Measurements from ENCODE around the gene CELF4.

Gene CELF4

GRCh38 chr18:37598966-37599896 is 33.6 kb upstream of the CELF4 start:
- Histone ChIP-seq H3K9ac (ENCODE audit: insufficient read length) (no peak overlapping the region), H3K27ac (no peak overlapping the region), H3K9me3 (ENCODE audit: low read depth, low read length) (no peaks in the 10 kb centered on the region), H3K36me3 (ENCODE audit: insufficient read depth, low read length) (no peaks in the 10 kb centered on the region), H3K4me3 (no peak overlapping the region)
- TF ChIP-seq POLR2AphosphoS5 (IDR thresholded peaks at IDR 0.05; ENCODE audit: borderline replicate concordance, low read depth, low read length): no peak
- no peak for TF ChIP-seq EZH2 (IDR thresholded peaks at IDR 0.05)
- TF ChIP-seq FOXP2 (optimal IDR thresholded peaks at IDR 0.05; ENCODE audit: control extremely low read depth, extremely low read length, insufficient read depth): no peak
- no peak for DNase-seq (ENCODE audit: low read depth, low spot score)

- TF ChIP-seq EZH2 (IDR thresholded peaks at IDR 0.05) (no peak), FOXP2 (optimal IDR thresholded peaks at IDR 0.05; ENCODE audit: control extremely low read depth, extremely low read length, insufficient read depth) (no peak), POLR2AphosphoS5 (IDR thresholded peaks at IDR 0.05; ENCODE audit: borderline replicate concordance, low read depth, low read length) (no peak)
- H3K9ac ChIP-seq (ENCODE audit: insufficient read length): no peak overlapping the region
Observed at GRCh38 chr18:37598396-37598795, 32.8 kb upstream of the CELF4 start.

GRCh38 chr18:37590346-37590745 is 24.7 kb upstream of the CELF4 start:
- H3K27ac ChIP-seq: no peak overlapping the region
- TF ChIP-seq FOXP2 (optimal IDR thresholded peaks at IDR 0.05; ENCODE audit: control extremely low read depth, extremely low read length, insufficient read depth): no peak
- TF ChIP-seq EZH2 (IDR thresholded peaks at IDR 0.05): no peak
- TF ChIP-seq POLR2AphosphoS5 (IDR thresholded peaks at IDR 0.05; ENCODE audit: borderline replicate concordance, low read depth, low read length): no peak
- no peak overlapping the region for H3K4me3 ChIP-seq
- no peaks in the 10 kb centered on the region for H3K36me3 ChIP-seq (ENCODE audit: insufficient read depth, low read length)
- no peak for DNase-seq (ENCODE audit: low read depth, low spot score)
- no peak overlapping the region for H3K9ac ChIP-seq (ENCODE audit: insufficient read length)
- no peaks in the 10 kb centered on the region for H3K9me3 ChIP-seq (ENCODE audit: low read depth, low read length)

More at GRCh38 chr18:37598396-37598795, 32.8 kb upstream of the CELF4 start:
- no peak overlapping the region for H3K27ac ChIP-seq
- no peak overlapping the region for H3K4me3 ChIP-seq
- no peak for DNase-seq (ENCODE audit: low read depth, low spot score)
- no peaks in the 10 kb centered on the region for H3K36me3 ChIP-seq (ENCODE audit: insufficient read depth, low read length)
- H3K9me3 ChIP-seq (ENCODE audit: low read depth, low read length): no peaks in the 10 kb centered on the region

- Histone ChIP-seq H3K27ac (no peak overlapping the region), H3K9me3 (ENCODE audit: low read depth, low read length) (no peaks in the 10 kb centered on the region), H3K4me3 (no peak overlapping the region), H3K9ac (ENCODE audit: insufficient read length) (no peak overlapping the region), H3K36me3 (ENCODE audit: insufficient read depth, low read length) (no peaks in the 10 kb centered on the region)
- TF ChIP-seq FOXP2 (optimal IDR thresholded peaks at IDR 0.05; ENCODE audit: control extremely low read depth, extremely low read length, insufficient read depth): no peak
- no peak for TF ChIP-seq EZH2 (IDR thresholded peaks at IDR 0.05)
- no peak for TF ChIP-seq POLR2AphosphoS5 (IDR thresholded peaks at IDR 0.05; ENCODE audit: borderline replicate concordance, low read depth, low read length)
- no peak for DNase-seq (ENCODE audit: low read depth, low spot score)
Observed at GRCh38 chr18:37588289-37588688, 22.7 kb upstream of the CELF4 start.

GRCh38 chr18:37586656-37587225 is 21.1 kb upstream of the CELF4 start:
- no peak for DNase-seq (ENCODE audit: low read depth, low spot score)
- H3K36me3 ChIP-seq (ENCODE audit: insufficient read depth, low read length): no peaks in the 10 kb centered on the region
- no peak overlapping the region for H3K4me3 ChIP-seq
- H3K9me3 ChIP-seq (ENCODE audit: low read depth, low read length): no peaks in the 10 kb centered on the region
- TF ChIP-seq EZH2 (IDR thresholded peaks at IDR 0.05): no peak
- no peak for TF ChIP-seq POLR2AphosphoS5 (IDR thresholded peaks at IDR 0.05; ENCODE audit: borderline replicate concordance, low read depth, low read length)
- no peak for TF ChIP-seq FOXP2 (optimal IDR thresholded peaks at IDR 0.05; ENCODE audit: control extremely low read depth, extremely low read length, insufficient read depth)
- H3K27ac ChIP-seq: no peak overlapping the region
- no peak overlapping the region for H3K9ac ChIP-seq (ENCODE audit: insufficient read length)

- Histone ChIP-seq H3K9ac (ENCODE audit: insufficient read length) (no peak overlapping the region), H3K36me3 (ENCODE audit: insufficient read depth, low read length) (no peaks in the 10 kb centered on the region), H3K4me3 (no peak overlapping the region), H3K9me3 (ENCODE audit: low read depth, low read length) (no peaks in the 10 kb centered on the region), H3K27ac (no peak overlapping the region)
- TF ChIP-seq FOXP2 (optimal IDR thresholded peaks at IDR 0.05; ENCODE audit: control extremely low read depth, extremely low read length, insufficient read depth) (no peak), POLR2AphosphoS5 (IDR thresholded peaks at IDR 0.05; ENCODE audit: borderline replicate concordance, low read depth, low read length) (no peak), EZH2 (IDR thresholded peaks at IDR 0.05) (no peak)
- DNase-seq (ENCODE audit: low read depth, low spot score): no peak
Observed at GRCh38 chr18:37584952-37585695, 19.5 kb upstream of the CELF4 start.

- Histone ChIP-seq H3K36me3 (ENCODE audit: insufficient read depth, low read length) (no peaks in the 10 kb centered on the region), H3K9ac (ENCODE audit: insufficient read length) (no peak overlapping the region), H3K9me3 (ENCODE audit: low read depth, low read length) (no peaks in the 10 kb centered on the region), H3K27ac (no peak overlapping the region), H3K4me3 (no peak overlapping the region)
- no peak for DNase-seq (ENCODE audit: low read depth, low spot score)
- no peak for TF ChIP-seq POLR2AphosphoS5 (IDR thresholded peaks at IDR 0.05; ENCODE audit: borderline replicate concordance, low read depth, low read length)
- no peak for TF ChIP-seq EZH2 (IDR thresholded peaks at IDR 0.05)
- TF ChIP-seq FOXP2 (optimal IDR thresholded peaks at IDR 0.05; ENCODE audit: control extremely low read depth, extremely low read length, insufficient read depth): no peak
Observed at GRCh38 chr18:37584217-37584616, 18.6 kb upstream of the CELF4 start.

GRCh38 chr18:37582261-37582660 is 16.7 kb upstream of the CELF4 start:
- no peaks in the 10 kb centered on the region for H3K36me3 ChIP-seq (ENCODE audit: insufficient read depth, low read length)
- TF ChIP-seq POLR2AphosphoS5 (IDR thresholded peaks at IDR 0.05; ENCODE audit: borderline replicate concordance, low read depth, low read length): no peak
- no peak for TF ChIP-seq EZH2 (IDR thresholded peaks at IDR 0.05)
- no peak for TF ChIP-seq FOXP2 (optimal IDR thresholded peaks at IDR 0.05; ENCODE audit: control extremely low read depth, extremely low read length, insufficient read depth)
- H3K27ac ChIP-seq: no peak overlapping the region
- no peak overlapping the region for H3K9ac ChIP-seq (ENCODE audit: insufficient read length)
- no peak for DNase-seq (ENCODE audit: low read depth, low spot score)
- no peak overlapping the region for H3K4me3 ChIP-seq
- H3K9me3 ChIP-seq (ENCODE audit: low read depth, low read length): no peaks in the 10 kb centered on the region

Measured in SK-N-MC (cell line).